LNCaP clone FGC (cell line): Measurements from ENCODE around the gene LRGUK.

ENCODE experiments used
- DNase-seq: peaks from one replicate; pipeline ENCODE4 v3.0.0-alpha.2; 2011; ENCODE audit warnings: low read depth
- H3K4me3 ChIP-seq: 2 replicates; pipeline ENCODE4 v1.5.1; 2011; ENCODE audit warnings: mild to moderate bottlenecking, low read depth, low read length, control low read depth
- CTCF ChIP-seq: IDR thresholded peaks from 2 replicates; pipeline ENCODE4 v1.5.1; 2012; ENCODE audit warnings: mild to moderate bottlenecking; ENCODE audit not compliant: control insufficient read depth, insufficient read depth; ENCODE audit errors: extremely low read depth

LRGUK gene

GRCh38 chr7:134307320-134307719 is 180.2 kb downstream of the LRGUK start:
- no peak overlapping the region for H3K4me3 ChIP-seq
- DNase-seq: no peak
- TF ChIP-seq CTCF: no peak

- no peak for TF ChIP-seq CTCF
- no peak for DNase-seq
- H3K4me3 ChIP-seq: no peak overlapping the region
Observed at GRCh38 chr7:134308548-134308947, 181.4 kb downstream of the LRGUK start.

DNA sequence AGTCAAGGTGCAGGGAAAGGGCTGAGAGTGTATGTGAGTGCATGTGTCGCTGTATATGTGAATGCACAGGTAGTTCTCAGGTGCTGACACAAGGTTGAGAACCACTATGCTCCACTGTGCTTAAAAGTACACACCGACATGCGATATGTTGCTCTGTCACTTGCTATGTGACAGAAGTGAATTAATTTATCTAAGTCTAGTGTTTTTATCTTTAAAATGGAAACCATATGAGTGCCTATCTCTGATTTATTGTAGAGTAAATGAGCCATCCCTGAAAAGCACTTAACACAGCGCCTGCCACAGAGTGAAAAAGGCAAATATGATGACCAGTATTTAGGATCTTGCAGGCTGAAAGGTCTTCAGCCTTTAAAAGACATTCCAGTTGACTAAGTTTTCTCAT is 184.7 kb downstream of the LRGUK start:
- no peak for DNase-seq
- no peak overlapping the region for H3K4me3 ChIP-seq
- TF ChIP-seq CTCF: no peak

DNA sequence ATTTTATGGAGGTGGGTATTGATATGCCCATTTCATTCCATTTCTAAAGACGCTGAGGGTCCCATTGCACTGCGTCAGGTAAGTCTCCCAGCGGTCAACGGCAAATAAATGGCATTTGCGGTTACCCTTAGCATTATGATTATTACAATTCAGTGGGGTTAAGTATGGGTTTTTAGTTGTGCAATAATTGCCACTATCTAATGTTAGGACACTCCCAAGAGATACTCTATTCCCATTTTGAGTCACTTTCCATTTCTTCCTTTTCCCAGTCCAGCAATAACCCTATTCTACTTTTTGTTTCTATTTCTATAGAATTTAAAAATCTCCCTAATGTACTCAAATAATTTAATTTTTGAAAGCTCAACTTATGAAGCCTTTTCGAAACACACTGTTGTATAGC is 185.6 kb downstream of the LRGUK start:
- no peak for DNase-seq
- no peak for TF ChIP-seq CTCF
- no peak overlapping the region for H3K4me3 ChIP-seq

DNA sequence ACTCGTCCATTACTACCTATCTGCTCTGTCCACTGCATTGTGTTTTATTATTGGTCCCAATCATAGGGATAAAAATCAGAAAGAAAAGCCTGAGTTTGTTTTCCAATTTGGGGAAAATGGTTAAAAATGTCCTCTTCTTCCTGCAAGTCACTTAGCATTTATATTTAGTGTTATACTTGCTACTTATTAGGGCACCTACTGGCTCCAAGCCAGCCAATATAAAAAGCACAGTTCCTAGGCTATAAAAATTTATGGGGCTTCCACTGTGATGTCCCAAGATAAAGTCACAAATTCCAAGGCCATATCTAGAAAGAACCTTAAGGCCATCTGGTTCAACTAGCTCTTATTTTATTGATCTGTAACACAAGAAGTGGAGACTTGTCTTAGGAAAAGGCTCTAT is 186.4 kb downstream of the LRGUK start:
- DNase-seq: peak; percentile 80
- TF ChIP-seq CTCF: no peak
- no peak overlapping the region for H3K4me3 ChIP-seq
